Measurements from ENCODE around the gene TSPEAR.
"Not testable (repeated sequence)": the region's sequence is repeated elsewhere in the genome, so short reads cannot be mapped to it uniquely, and the experiment has no call there.

TSPEAR gene

GRCh38 chr21:44666401-44667320 is 44.7 kb downstream of the TSPEAR start, which contains the start of gene KRTAP12-2:
TSS of gene KRTAP12-2 (minus strand) at chr21:44666927. CDS start at chr21:44666886, 41 bp downstream.
- ChIA-PET CTCF (interaction anchor here (0.5 to 0.6 kb wide), 2 partner anchors 76 to 166 kb away, joined by 3 to 5 read pairs; no protein-coding TSS in a partner anchor), POLR2A (ENCODE audit: low non-redundant PET) (no interaction called here)
- TF ChIP-seq CTCF (conservative IDR thresholded peaks at IDR 0.05; ENCODE audit: low read depth) = no peak
- DNase-seq (ENCODE audit: low spot score) = no peak
- no peak within 1 kb of the TSS for H3K27ac ChIP-seq

- DNase-seq (ENCODE audit: low spot score) = no peak
- H3K27ac ChIP-seq = no peak overlapping the region
- TF ChIP-seq CTCF (conservative IDR thresholded peaks at IDR 0.05; ENCODE audit: low read depth) = no peak
- CTCF ChIA-PET = interaction anchor here (1.0 kb wide), 1 partner anchor 12 kb away, joined by 4 read pairs; no protein-coding TSS in a partner anchor
- POLR2A ChIA-PET (ENCODE audit: low non-redundant PET) = interaction anchor here (0.5 kb wide), 1 partner anchor 34 kb away, joined by 4 read pairs; no protein-coding TSS in a partner anchor
Measured at GRCh38 chr21:44664691-44665090, 46.7 kb downstream of the TSPEAR start.

- POLR2A ChIA-PET (ENCODE audit: low non-redundant PET) = not testable (repeated sequence)
Measured at GRCh38 chr21:44661567-44661966, 49.8 kb downstream of the TSPEAR start.

GRCh38 chr21:44658913-44659595 is 52.3 kb downstream of the TSPEAR start:
- CTCF ChIA-PET = interaction anchor here (0.6 to 1.0 kb wide), 2 partner anchors 32 to 77 kb away, joined by 3 to 4 read pairs; partner anchors contain the start of gene KRTAP10-9

More at GRCh38 chr21:44661567-44661966, 49.8 kb downstream of the TSPEAR start:
- H3K27ac ChIP-seq; DNase-seq (ENCODE audit: low spot score); CTCF ChIA-PET: not testable (repeated sequence)

GRCh38 chr21:44658541-44658910 is 52.8 kb downstream of the TSPEAR start:
- ChIA-PET POLR2A (ENCODE audit: low non-redundant PET) (no interaction called here), CTCF (interaction anchor here (0.6 to 1.0 kb wide), 2 partner anchors 31 to 78 kb away, joined by 3 to 4 read pairs; partner anchors contain the start of gene KRTAP10-9)
- no peak for DNase-seq (ENCODE audit: low spot score)
- no peak overlapping the region for H3K27ac ChIP-seq
- TF ChIP-seq CTCF (conservative IDR thresholded peaks at IDR 0.05; ENCODE audit: low read depth) = no peak

More at GRCh38 chr21:44658913-44659595, 52.3 kb downstream of the TSPEAR start:
- POLR2A ChIA-PET (ENCODE audit: low non-redundant PET) = no interaction called here
- no peak for TF ChIP-seq CTCF (conservative IDR thresholded peaks at IDR 0.05; ENCODE audit: low read depth)
- DNase-seq (ENCODE audit: low spot score) = no peak
- no peak overlapping the region for H3K27ac ChIP-seq

GRCh38 chr21:44657635-44658540 is 53.5 kb downstream of the TSPEAR start, which contains the start of gene KRTAP12-3:
TSS of gene KRTAP12-3 (plus strand) at chr21:44657932. CDS start at chr21:44657980, 48 bp downstream.
- H3K27ac ChIP-seq = no peak within 1 kb of the TSS
- DNase-seq (ENCODE audit: low spot score) = no peak
- ChIA-PET CTCF (interaction anchor here (0.7 kb wide), 1 partner anchor 85 kb away, joined by 3 read pairs; no protein-coding TSS in a partner anchor), POLR2A (ENCODE audit: low non-redundant PET) (no interaction called here)
- no peak for TF ChIP-seq CTCF (conservative IDR thresholded peaks at IDR 0.05; ENCODE audit: low read depth)
